ENCODE data around the gene GRAMD1C. TPM values are rescaled to one million over a fixed set of nuclear protein-coding genes. Genes with fewer than 3 reads are reported as not detected.
"Not testable (repeated sequence)": the region's sequence is repeated elsewhere in the genome, so short reads cannot be mapped to it uniquely, and the experiment has no call there.

The GRAMD1C gene
- total RNA-seq, 1 donor from 2014 or later: 3.0 TPM

DNA sequence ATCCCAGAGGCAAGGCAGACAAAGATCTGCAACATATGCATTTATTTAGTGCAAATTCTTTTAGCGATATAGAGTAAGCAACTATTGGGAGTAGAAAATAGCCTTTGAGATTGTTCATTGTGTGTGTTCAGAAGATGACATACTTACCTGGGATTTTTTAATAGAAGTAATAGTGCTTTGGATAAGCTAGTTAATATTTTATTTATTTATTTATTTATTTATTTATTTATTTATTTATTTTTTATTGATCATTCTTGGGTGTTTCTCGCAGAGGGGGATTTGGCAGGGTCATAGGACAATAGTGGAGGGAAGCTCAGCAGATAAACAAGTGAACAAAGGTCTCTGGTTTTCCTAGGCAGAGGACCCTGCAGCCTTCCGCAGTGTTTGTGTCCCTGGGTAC is 10.5 kb downstream of the GRAMD1C start:
- ATAC-seq; DNase-seq (ENCODE audit: low spot score); intact Hi-C loops (cut with DNase I): not testable (repeated sequence)

DNA sequence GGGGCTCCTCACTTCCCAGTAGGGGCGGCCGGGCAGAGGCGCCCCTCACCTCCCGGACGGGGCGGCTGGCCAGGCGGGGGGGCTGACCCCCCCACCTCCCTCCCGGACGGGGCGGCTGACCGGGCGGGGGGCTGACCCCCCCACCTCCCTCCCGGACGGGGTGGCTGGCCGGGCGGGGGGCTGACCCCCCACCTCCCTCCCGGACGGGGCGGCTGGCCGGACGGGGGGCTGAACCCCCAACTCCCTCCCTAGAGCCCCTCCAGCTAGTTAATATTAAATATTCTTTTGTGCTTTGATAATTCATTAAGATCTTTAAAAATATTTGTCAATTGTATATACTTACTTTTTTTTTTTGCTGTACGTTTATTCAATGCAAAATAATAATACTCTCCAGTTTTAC is 11.3 kb downstream of the GRAMD1C start:
- intact Hi-C loops (cut with DNase I); ATAC-seq; DNase-seq (ENCODE audit: low spot score): not testable (repeated sequence)

DNA sequence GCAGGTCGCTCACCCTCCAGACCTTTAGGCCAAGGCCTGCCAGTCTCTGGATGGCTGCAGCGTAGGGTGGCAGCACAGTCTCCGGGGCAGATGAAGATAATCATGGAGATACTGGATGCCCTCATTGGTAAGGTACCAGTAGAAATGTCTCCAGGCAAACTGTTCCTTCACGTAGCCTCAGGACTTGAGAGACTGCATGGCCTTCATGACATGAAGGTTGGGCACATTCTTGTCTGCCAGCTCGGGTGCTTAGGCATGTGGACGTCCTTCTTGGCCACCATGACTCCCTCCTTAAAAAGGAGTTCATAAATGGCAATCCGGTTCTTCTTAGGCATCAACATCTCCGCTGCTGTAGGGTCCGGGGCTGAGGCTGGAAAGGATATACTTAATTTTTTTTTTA is 11.8 kb downstream of the GRAMD1C start:
- ATAC-seq; DNase-seq (ENCODE audit: low spot score); intact Hi-C loops (cut with DNase I): not testable (repeated sequence)

DNA sequence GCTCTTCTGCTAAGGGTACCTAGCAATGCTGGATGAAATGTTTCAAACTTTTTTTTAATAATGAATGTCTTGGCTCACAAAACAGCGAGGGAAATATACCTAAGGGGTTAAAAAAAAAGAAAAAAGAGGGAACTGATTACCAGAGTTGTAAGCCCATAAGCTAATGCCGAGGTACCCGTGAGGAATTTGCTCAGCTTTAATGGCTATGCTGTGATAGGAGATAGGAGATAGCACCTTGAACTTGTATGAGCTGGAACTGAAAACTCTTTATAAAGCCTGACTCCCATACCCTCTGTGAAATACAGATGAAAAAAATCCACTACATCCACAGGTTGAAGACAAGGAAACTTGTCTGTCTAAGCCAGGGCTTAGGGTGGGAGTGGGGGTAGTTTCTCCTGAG is 13.9 kb downstream of the GRAMD1C start:
- ATAC-seq (no peak), DNase-seq (ENCODE audit: low spot score) (no peak)
- intact Hi-C loops (cut with DNase I): no loop called here

DNA sequence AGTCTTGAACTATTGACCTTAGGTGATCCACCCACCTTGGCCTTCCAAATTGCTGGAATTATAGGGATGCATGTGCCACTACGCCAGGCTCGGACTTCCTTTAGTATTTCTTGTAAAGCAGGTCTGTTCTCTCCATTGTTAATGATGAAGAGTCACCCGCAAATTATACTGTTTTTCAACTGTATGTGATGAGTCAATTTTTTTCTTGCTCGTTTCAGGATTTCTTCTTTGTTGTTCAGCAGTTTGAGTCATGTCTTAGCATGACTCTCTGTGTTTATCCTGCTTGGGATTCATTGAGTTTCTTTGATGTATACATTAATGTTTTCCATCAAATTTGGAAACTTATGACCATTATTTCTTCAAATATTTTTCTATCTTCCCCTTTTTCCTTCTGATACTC is 28.9 kb downstream of the GRAMD1C start:
- no peak for ATAC-seq
- intact Hi-C loops (cut with DNase I): no loop called here
- DNase-seq (ENCODE audit: low spot score): no peak

DNA sequence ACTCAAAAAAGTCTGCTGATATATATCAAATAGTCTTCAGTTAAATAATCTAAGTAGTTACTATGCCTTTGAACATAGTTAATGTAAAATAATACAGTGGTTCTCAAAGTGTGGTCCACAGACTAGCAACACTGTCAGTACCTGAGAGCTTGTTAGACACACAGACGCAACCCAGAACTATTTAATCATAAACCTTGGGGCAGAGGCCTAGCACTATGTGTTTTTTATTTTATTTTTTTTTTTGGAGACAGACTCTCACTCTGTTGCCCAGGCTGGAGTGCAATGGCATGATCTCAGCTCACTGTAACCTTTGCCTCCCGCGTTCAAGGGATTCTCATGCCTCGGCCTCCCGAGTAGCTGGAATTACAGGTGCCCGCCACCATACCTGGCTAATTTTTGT is 34.7 kb downstream of the GRAMD1C start:
- DNase-seq (ENCODE audit: low spot score) (no peak), ATAC-seq (no peak)
- intact Hi-C loops (cut with DNase I): no loop called here

DNA sequence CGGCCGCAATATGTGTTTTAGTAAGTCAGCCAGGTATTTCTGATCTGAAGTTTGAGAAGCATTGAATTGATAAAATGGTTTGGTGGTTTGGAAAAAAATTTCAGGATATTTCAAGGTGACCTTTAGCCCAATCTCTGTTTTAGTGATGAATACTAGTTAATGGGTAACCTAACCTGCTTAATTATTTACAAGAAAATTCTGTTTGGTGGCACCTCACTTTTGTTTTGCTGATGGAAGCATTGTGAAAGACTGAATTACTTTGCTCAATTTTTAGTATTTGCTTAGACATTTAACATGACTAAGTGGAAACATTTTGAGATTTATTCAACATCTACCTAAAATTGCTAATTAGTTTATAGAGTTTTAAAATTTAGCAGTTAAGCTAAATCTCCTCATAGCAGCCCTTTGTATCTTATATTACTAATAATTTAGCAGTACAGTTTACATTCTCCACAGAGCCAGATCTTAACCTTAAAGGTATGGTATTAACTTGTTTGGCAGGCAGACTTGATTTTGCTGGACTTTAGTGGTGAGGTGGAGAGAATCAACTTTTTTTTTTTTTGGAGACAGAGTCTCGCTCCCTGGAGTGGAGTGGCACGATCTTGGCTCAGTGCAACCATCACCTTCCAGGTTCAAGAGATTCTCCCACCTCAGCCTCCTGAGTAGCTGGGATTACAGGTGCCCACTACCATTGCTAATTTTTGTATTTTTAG is 35.4 kb downstream of the GRAMD1C start:
- ATAC-seq (no peak), DNase-seq (ENCODE audit: low spot score) (no peak)
- intact Hi-C loops (cut with DNase I): no loop called here

DNA sequence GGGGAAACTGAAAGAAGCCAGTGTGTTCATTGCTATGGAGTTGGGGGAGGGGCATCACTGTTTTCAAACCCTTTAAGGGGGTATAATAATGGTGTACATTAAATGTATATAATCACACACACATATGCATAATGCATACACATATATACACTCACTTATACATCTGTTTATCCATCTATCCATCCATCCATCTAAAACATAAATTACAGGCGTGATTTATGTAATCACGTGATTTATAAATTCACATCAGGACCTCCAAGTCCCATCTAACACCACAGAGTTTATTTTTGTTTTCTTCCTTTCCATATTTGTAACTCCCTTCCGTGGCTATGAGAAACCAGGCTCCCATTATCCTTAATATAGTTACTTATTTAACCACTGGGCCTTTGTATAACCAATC is 39.8 kb downstream of the GRAMD1C start:
- no peak for ATAC-seq
- intact Hi-C loops (cut with DNase I): no loop called here

DNA sequence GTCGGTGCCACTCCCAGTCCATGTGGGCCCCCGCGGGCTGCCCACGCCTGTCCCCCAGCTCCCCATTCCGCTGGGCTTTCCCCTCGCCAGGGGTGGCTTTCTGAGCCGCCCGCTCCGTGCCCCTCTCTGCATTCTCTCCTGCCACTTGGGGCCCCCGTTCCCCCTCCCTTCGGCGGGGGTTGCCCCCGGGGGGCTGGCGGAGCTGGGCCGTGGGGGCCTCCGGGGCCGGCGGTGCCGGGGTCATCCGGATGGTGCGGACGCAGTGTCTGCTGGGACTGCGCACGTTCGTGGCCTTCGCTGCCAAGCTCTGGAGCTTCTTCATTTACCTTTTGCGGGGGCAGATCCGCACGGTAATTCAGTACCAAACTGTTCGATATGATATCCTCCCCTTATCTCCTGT is 46.5 kb downstream of the GRAMD1C start:
- DNase-seq (ENCODE audit: low spot score): no peak
- intact Hi-C loops (cut with DNase I): no loop called here
- ATAC-seq: no peak

More for the DNA sequence above, 39.8 kb downstream of the GRAMD1C start:
- no peak for DNase-seq (ENCODE audit: low spot score)

DNA sequence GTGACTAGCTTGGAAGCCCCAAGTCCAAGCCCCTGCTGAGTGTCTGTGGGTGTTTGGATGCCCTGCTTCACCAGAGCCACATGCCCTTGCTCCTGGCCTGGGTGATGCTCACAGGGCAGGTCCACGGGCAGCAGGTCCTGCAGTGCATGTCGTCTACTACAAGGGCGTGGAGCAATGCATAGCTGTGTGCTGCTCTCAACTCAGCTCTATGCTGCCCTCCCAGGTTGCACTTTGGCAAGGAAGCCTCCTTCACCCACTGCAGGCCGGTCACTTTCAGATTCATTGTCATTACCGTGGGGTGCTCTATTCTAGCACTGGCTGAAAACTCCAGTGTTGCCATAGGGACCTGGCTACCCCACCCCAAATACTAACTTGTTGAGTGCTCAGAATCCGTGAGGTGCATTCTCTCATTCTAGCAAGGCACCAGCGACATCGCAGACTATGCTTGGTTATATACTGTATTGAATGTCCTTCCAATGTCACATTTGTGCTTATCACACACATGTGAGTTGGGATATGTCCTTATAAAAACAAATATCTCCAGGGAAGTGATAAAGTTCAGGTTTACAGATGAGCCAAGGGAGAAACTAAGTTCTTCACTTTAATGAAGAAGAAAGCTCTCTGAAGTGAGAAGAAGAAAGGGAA is 51.8 kb downstream of the GRAMD1C start:
- intact Hi-C loops (cut with DNase I): no loop called here
- DNase-seq (ENCODE audit: low spot score) (no peak), ATAC-seq (no peak)

DNA sequence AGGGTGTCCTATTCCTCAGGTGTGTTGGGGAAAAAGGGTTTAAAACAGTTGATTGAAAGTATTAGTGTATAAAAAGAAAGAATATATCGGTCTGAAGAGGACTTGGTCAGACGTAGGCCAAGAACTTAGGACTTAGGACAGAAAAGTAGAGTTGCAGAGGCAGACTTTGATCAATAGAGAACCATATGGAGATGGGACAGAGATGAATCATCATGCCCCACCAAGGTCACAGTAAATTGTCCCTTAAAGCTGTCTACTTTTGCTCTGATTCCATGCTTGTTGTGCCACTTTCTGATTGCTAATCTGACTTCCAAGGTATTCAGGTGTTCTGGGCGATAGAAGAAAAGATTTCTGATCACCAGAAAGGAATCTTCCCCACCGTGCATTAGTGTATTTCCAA is 56.3 kb downstream of the GRAMD1C start:
- no peak for DNase-seq (ENCODE audit: low spot score)
- ATAC-seq: no peak
- intact Hi-C loops (cut with DNase I): no loop called here

DNA sequence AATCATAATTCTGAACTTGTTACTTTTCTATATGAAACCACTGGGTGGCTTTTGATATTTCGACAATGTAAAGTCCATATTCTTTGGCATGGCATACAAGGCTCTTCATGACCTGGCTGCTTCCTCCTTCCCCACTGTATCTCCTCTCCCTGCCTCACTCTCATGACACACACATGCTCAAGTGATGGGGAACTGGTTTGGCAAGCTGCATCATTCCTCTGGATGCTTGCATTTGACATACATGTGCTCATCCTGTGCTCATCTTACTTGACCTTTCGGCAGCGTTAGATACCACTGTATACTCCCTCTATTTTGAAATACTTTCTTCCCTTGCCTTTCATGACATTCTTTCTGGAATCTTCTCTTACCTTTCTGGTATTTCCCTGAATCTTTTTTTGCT is 57.4 kb downstream of the GRAMD1C start:
- no peak for ATAC-seq
- no peak for DNase-seq (ENCODE audit: low spot score)
- intact Hi-C loops (cut with DNase I): no loop called here

DNA sequence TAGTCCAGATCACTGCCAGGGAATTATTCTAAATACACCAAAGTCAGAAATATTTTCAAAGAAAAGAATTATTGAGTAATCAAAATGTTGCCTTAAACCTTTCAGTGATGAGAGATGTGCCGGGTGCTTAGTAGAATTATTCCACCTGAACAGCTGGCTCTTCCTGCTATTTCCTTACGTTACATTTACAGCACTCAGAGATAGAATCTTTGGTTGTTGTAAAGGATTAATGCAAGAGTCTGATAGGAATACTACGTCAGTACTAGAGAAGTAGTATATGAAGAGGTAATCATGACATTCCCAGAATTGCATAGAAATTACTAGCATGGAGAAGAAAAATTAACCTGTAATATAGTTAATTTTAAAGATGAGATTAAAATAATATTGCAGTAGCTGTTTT is 58.3 kb downstream of the GRAMD1C start:
- ATAC-seq (no peak), DNase-seq (ENCODE audit: low spot score) (no peak)
- intact Hi-C loops (cut with DNase I): no loop called here

DNA sequence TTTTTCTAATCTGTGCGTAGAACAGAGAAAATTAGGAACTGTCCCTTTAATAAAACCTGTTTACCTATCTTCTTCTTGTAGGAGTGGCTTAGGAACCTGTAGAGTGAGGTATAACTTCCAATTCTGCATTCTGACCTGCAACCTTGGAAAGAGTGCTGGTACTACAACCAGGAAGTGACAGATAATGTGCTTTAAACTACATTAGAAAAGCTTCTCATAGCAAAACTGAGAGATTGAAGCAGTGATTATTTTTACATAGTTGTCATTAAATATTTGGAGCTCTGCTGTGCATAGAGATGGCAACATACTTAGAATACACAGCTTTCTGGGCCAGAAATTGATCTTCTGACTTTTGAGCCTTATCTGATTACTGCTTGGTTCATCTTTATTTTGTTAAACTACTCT is 58.8 kb downstream of the GRAMD1C start:
- no peak for DNase-seq (ENCODE audit: low spot score)
- intact Hi-C loops (cut with DNase I): no loop called here
- no peak for ATAC-seq

DNA sequence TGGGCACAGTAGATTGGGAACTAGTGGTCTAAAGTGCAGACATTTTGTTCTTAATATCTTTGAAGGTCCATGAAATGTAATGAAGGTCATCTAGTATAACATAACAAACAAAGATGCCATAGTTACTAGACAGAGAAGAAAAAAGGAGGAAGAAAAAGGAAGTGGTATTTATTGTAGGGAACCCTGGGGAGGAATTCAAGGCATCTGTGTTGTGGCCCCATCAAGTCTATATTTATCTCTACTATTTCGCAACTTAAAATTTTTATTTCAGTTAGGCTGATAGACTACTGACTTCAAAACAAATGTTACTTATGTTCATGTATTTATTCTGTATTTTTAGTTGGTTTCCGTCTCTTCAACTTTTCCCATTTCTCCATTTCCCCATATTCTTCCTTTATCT is 60.3 kb downstream of the GRAMD1C start:
- ATAC-seq: no peak
- no peak for DNase-seq (ENCODE audit: low spot score)
- intact Hi-C loops (cut with DNase I): no loop called here

DNA sequence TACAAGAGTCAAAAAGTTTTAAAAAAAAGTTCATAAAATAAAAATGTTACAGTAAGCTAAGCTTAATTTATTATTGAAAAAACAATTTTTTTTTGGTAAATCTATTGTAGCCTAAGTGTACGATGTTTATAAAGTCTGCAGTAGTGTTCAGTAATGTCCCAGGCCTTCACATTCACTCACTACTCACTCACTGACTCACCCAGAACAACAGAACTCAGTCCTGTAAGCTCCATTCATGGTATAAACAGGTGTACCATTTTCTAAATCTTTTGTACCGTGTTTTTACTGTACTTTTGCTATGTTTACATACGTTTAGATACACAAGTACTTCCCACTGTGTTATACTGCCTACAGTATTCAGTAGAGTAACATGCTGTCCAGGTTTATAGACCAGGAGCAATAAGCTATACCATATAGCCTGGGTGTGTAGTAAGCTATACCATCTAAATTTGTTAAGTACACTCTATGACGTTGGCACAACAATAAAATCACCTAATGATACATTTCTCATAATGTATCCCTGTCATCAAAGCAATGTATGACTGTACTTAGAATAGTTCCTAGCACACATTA is 68.1 kb downstream of the GRAMD1C start:
- DNase-seq (ENCODE audit: low spot score) (no peak), ATAC-seq (no peak)
- intact Hi-C loops (cut with DNase I): no loop called here

DNA sequence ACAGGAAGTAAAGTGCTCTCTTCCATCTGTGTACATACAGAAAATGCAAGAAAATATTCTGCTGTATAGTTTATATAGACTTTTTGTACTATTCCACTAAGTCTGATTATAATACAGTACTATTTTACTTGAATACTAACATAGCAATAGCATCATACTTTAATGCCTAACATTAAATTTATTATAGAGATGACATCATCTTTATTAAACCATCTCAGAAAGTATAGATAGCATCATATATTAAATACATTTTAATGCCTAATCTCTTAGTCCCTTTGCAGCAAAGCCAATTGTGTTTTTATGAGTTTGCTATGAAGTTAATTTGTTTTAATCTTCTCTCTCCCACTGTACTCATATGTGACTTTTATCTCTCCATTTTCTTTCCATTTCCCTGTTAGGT is 69.5 kb downstream of the GRAMD1C start:
- ATAC-seq: no peak
- no peak for DNase-seq (ENCODE audit: low spot score)
- intact Hi-C loops (cut with DNase I): no loop called here

DNA sequence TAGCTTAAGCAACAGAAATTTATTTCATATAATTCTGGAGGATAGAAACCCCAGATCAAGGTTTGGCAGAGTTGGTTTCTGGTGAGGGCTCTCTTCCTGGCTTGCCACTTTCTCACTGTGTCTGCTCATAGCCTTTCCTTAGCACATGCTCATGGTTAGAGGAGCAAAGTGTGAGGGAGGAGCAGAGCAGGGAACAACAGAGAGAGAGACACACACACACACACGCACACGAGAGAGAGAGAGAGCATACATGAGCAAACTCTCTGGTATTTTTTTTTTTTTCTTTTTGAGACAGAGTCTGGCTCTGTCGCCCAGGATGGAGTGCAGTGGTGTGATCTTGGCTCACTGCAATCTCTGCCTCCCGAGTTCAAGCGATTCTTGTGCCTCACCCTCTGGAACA is 72.4 kb downstream of the GRAMD1C start:
- DNase-seq (ENCODE audit: low spot score): no peak
- intact Hi-C loops (cut with DNase I): no loop called here
- ATAC-seq: no peak

DNA sequence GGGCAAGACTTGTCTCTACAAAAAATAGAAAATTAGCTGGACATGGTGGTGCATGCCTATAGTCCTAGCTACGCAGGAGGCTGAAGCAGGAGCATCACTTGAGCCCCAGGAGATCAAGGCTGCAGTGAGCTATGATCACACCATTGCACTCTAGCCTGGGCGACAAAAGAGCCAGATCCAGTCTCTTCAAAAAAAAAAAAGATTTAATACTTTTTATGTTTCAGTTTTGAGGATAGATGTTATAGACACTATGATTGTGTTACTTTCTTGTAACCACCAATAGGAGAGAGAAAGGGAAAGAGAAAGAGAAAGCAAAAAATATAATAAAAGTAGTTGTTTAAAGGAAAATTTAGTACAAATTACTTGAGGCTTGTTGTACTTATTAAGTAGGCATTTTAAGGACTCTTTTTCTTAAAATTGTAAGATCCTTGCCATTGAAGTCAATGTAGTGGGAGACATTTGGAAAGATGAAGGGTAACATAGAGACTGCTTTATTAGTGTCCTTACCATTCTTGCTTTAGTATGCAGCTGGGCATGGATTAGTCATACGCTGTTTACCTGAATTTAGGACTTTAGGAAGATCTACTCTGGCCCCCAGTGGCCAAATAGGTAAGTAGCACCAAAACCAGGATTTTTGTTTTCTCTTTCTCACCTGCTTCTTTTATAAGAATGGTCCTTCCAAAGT is 74.1 kb downstream of the GRAMD1C start:
- ATAC-seq (no peak), DNase-seq (ENCODE audit: low spot score) (no peak)
- intact Hi-C loops (cut with DNase I): no loop called here

DNA sequence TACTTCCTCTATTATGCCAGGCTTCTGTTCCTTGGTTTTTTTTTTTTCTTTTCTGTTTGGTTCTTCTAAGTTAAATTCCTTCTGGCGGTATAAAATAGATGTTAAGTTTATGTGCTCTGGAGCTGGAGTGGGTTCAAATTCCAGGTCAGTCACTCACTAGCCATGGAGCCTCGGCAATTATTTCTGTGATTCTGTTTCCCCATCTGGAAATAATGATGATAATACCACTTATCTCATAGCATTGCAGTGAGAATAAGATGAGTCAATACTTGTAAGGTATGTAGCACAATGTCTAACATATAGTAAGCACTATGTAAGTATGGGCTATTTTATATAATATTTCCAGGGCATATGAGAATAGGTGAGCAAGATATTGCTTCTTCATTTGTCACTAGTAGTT is 76.1 kb downstream of the GRAMD1C start:
- ATAC-seq (no peak), DNase-seq (ENCODE audit: low spot score) (no peak)
- intact Hi-C loops (cut with DNase I): no loop called here
